ENCODE measurements around the gene PAQR6. TPM values are rescaled to one million over a fixed set of nuclear protein-coding genes. Genes with fewer than 3 reads are reported as not detected.
A peak's percentile ranks its signal among the peaks of the same experiment; 100 is the strongest.

The PAQR6 gene
- total and polyA plus RNA-seq, 10 of the 15 experiments (the other 5 are each of a cell fraction or from before 2014, with no cell fraction given): 0.42 to 4.5 (median 1.3) TPM

- TF ChIP-seq ZNF217 (IDR thresholded peaks at IDR 0.05) (peak; percentile 79), POU2F2 (IDR thresholded peaks at IDR 0.05; ENCODE audit: borderline replicate concordance, low read depth, low read length) (no peak; the same call in 2 of the 3 replicates), ZNF592 (IDR thresholded peaks at IDR 0.05) (no peak), SREBF2 (IDR thresholded peaks at IDR 0.05; ENCODE audit: low read length) (peak; percentile 26; the same call in 1 of the 2 replicates), SUPT20H (IDR thresholded peaks at IDR 0.05; ENCODE audit: borderline replicate concordance, control insufficient read depth, low read depth, low read length) (no peak), MLLT1 (IDR thresholded peaks at IDR 0.05) (0 out of 2 replicates have a peak, but pooled peaks have one; percentile 34), POLR2AphosphoS5 (IDR thresholded peaks at IDR 0.05; ENCODE audit: low read length) (peak; percentile 88), ZZZ3 (IDR thresholded peaks at IDR 0.05; ENCODE audit: control insufficient read depth, insufficient read length, low read depth) (no peak), CEBPZ (IDR thresholded peaks at IDR 0.05; ENCODE audit: low read depth, low read length) (no peak), REST (IDR thresholded peaks at IDR 0.05; ENCODE audit: low read depth, low read length) (no peak), RELA (IDR thresholded peaks at IDR 0.05; ENCODE audit: borderline replicate concordance, partially characterized antibody) (no peak), EZH2 (IDR thresholded peaks at IDR 0.05; ENCODE audit: borderline replicate concordance, control insufficient read depth, low read depth, low read length) (no peak), JUNB (IDR thresholded peaks at IDR 0.05) (no peak; the same call in 1 of the 2 replicates)
Observed at GRCh38 chr1:156193488-156194299, 54.2 kb downstream of the PAQR6 start, which contains the start of gene SLC25A44 (continued).

All from GM12878 (cell line).